H1 (cell line): ENCODE results near the gene RESF1. TPM values are rescaled to one million over a fixed set of nuclear protein-coding genes. Genes with fewer than 3 reads are reported as not detected.

ENCODE experiments used
- CTCF ChIA-PET: fragments of 300-600 bp; sonication (Branson Sonifier 250); formaldehyde crosslinking; loops from one replicate; lab custom pipeline; 2021; ENCODE audit not compliant: partially characterized antibody; lab: Charles Lee
- POLR2A ChIA-PET: fragments of 300-600 bp; sonication (Branson Sonifier 250); formaldehyde crosslinking; loops from one replicate; lab custom pipeline; 2021; ENCODE audit warnings: inconsistent platforms; ENCODE audit not compliant: partially characterized antibody; lab: Charles Lee
- DNase-seq, 2 experiments: peaks; one replicate each; pipeline versions ENCODE4 v3.0.0 to v3.0.0-alpha.2; 2010 to 2022; ENCODE audit warnings: low spot score in 2 of 2, low read depth in 1 of 2, mixed read lengths in 1 of 2
- FAIRE-seq: peaks from 2 replicates; lab custom pipeline; 2011; peaks lifted over from hg19 to GRCh38; lab: Jason Lieb, UNC
- H2AFZ ChIP-seq: 2 replicates; pipeline ENCODE4 v1.8.1; 2012; ENCODE audit warnings: low read length, inconsistent platforms
- H2AK5ac ChIP-seq: 2 replicates; pipeline ENCODE4 v1.6.1; 2013; ENCODE audit warnings: low read depth, low read length
- H2BK120ac ChIP-seq: replicated peaks from 2 replicates; pipeline ENCODE3; 2013; ENCODE audit warnings: low read depth, low read length, inconsistent platforms
- H2BK12ac ChIP-seq: 2 replicates; pipeline ENCODE4 v1.6.1; 2013; ENCODE audit warnings: low read depth, low read length
- H2BK15ac ChIP-seq: 2 replicates; pipeline ENCODE4 v1.6.1; 2013; ENCODE audit warnings: low read length
- H2BK20ac ChIP-seq: 2 replicates; pipeline ENCODE4 v1.6.1; 2013; ENCODE audit warnings: low read length
- H2BK5ac ChIP-seq: 2 replicates; pipeline ENCODE4 v1.6.1; 2013; ENCODE audit warnings: low read depth, low read length
- H3K14ac ChIP-seq: 2 replicates; pipeline ENCODE4 v1.6.1; 2013; ENCODE audit warnings: inconsistent platforms; ENCODE audit not compliant: insufficient read length
- H3K18ac ChIP-seq: 2 replicates; pipeline ENCODE4 v1.6.1; 2013; ENCODE audit warnings: low read length; ENCODE audit errors: extremely low read depth
- H3K23ac ChIP-seq: 2 replicates; pipeline ENCODE4 v1.6.1; 2013; ENCODE audit warnings: inconsistent platforms; ENCODE audit not compliant: insufficient read length
- H3K23me2 ChIP-seq: 2 replicates; pipeline ENCODE4 v1.6.1; 2013; ENCODE audit warnings: low read depth, low read length
- H3K27ac ChIP-seq: 2 replicates; pipeline ENCODE4 v1.6.1; 2011; ENCODE audit warnings: low read depth, low read length, inconsistent platforms
- H3K27me3 ChIP-seq, 4 experiments: replicated peaks in 1 of 4; 1 replicate in 1 of 4; 2 replicates in 3 of 4; pipeline versions ENCODE4 v1.6.1 to v1.8.1; 2011 to 2013; ENCODE audit warnings: low read length in 3 of 4, mild to moderate bottlenecking in 3 of 4, inconsistent platforms in 2 of 4, mixed read lengths in 2 of 4, moderate library complexity in 1 of 4; ENCODE audit not compliant: control insufficient read depth in 3 of 4, insufficient read depth in 3 of 4; ENCODE audit errors: extremely low read depth in 1 of 4
- H3K36me3 ChIP-seq, 4 experiments: 2 replicates each; pipeline versions ENCODE4 v1.6.1 to v1.8.1; 2011 to 2013; ENCODE audit warnings: mild to moderate bottlenecking in 4 of 4, low read length in 3 of 4, moderate library complexity in 2 of 4, control low read depth in 1 of 4, inconsistent platforms in 1 of 4; ENCODE audit not compliant: insufficient read depth in 4 of 4, control insufficient read depth in 2 of 4
- H3K4ac ChIP-seq: replicated peaks from 2 replicates; pipeline ENCODE3; 2013; ENCODE audit warnings: low read length, low read depth, mixed read lengths, inconsistent platforms; ENCODE audit not compliant: insufficient read length
- H3K4me1 ChIP-seq, 4 experiments: replicated peaks in 1 of 4; 1 replicate in 1 of 4; 2 replicates in 3 of 4; pipeline versions ENCODE4 v1.6.1 to v1.8.1; 2011 to 2013; ENCODE audit warnings: low read length in 3 of 4, inconsistent platforms in 2 of 4, mixed read lengths in 1 of 4; ENCODE audit not compliant: insufficient read depth in 4 of 4, control insufficient read depth in 3 of 4
- H3K4me2 ChIP-seq, 2 experiments: 2 replicates each; pipeline versions ENCODE4 v1.6.1 to v1.8.1; 2011 to 2013; ENCODE audit warnings: low read depth in 2 of 2, low read length in 2 of 2, control low read depth in 1 of 2, inconsistent platforms in 1 of 2, mild to moderate bottlenecking in 1 of 2; ENCODE audit not compliant: insufficient read depth in 1 of 2
- H3K4me3 ChIP-seq, 4 experiments: fragments of 200-600, 300-600 bp in 1 of 4; sonication (generic), shearing (Covaris generic), sonication (Bioruptor Twin) in 1 of 4; 2 replicates each; pipeline versions ENCODE4 v1.5.1 to v1.8.1; 2011 to 2016; ENCODE audit warnings: low read length in 4 of 4, low read depth in 3 of 4, control low read depth in 2 of 4, inconsistent platforms in 2 of 4, mild to moderate bottlenecking in 2 of 4, mixed read lengths in 1 of 4, moderate library complexity in 1 of 4; ENCODE audit not compliant: insufficient read depth in 2 of 4; ENCODE audit errors: extremely low read depth in 1 of 4
- H3K56ac ChIP-seq: replicated peaks from 2 replicates; pipeline ENCODE3; 2013; ENCODE audit warnings: low read depth, mild to moderate bottlenecking, mixed read lengths, low read length, inconsistent platforms; ENCODE audit not compliant: insufficient read length
- H3K79me1 ChIP-seq: 2 replicates; pipeline ENCODE4 v1.6.1; 2013; ENCODE audit warnings: low read depth, low read length, control low read depth
- H3K79me2 ChIP-seq, 2 experiments: 2 replicates each; pipeline versions ENCODE4 v1.6.1 to v1.8.1; 2012 to 2013; ENCODE audit warnings: low read length in 2 of 2, mild to moderate bottlenecking in 2 of 2, inconsistent platforms in 1 of 2; ENCODE audit not compliant: insufficient read depth in 2 of 2, control insufficient read depth in 1 of 2
- H3K9ac ChIP-seq, 4 experiments: replicated peaks in 1 of 4; 1 replicate in 1 of 4; 2 replicates in 3 of 4; pipeline versions ENCODE4 v1.6.1 to v1.8.1; 2011 to 2013; ENCODE audit warnings: low read depth in 3 of 4, low read length in 3 of 4, control low read depth in 2 of 4, mild to moderate bottlenecking in 2 of 4, moderate library complexity in 2 of 4, inconsistent platforms in 1 of 4; ENCODE audit errors: extremely low read depth in 1 of 4
- H3K9me3 ChIP-seq, 2 experiments: 2 replicates each; pipeline versions ENCODE4 v1.6.1 to v1.8.1; 2012 to 2013; ENCODE audit warnings: mild to moderate bottlenecking in 2 of 2, moderate library complexity in 2 of 2, control low read depth in 1 of 2, inconsistent platforms in 1 of 2, low read depth in 1 of 2, low read length in 1 of 2, mixed read lengths in 1 of 2; ENCODE audit not compliant: insufficient read depth in 2 of 2
- H4K20me1 ChIP-seq, 2 experiments: replicated peaks in 1 of 2; 2 replicates each; pipeline versions ENCODE3 to v1.8.1; 2011 to 2013; ENCODE audit warnings: inconsistent platforms in 2 of 2, low read length in 2 of 2, mild to moderate bottlenecking in 1 of 2; ENCODE audit not compliant: insufficient read depth in 2 of 2, control insufficient read depth in 1 of 2
- H4K5ac ChIP-seq: 2 replicates; pipeline ENCODE4 v1.6.1; 2013; ENCODE audit warnings: low read length, low read depth, mixed read lengths, inconsistent platforms; ENCODE audit not compliant: insufficient read length
- H4K8ac ChIP-seq: 2 replicates; pipeline ENCODE4 v1.8.0; 2013; ENCODE audit warnings: mild to moderate bottlenecking, moderate library complexity, low read length, inconsistent platforms; ENCODE audit not compliant: insufficient read depth; ENCODE audit errors: extremely low read depth
- H4K91ac ChIP-seq: replicated peaks from 2 replicates; pipeline ENCODE3; 2013; ENCODE audit warnings: low read length, mixed read lengths, inconsistent platforms; ENCODE audit not compliant: insufficient read length
- ATF3 ChIP-seq: IDR thresholded peaks from 2 replicates; pipeline ENCODE4 v1.6.1; 2011; ENCODE audit warnings: low read depth, mild to moderate bottlenecking, low read length; ENCODE audit not compliant: insufficient read depth
- BACH1 ChIP-seq: IDR thresholded peaks from 2 replicates; pipeline ENCODE4 v1.6.1; 2012; ENCODE audit warnings: low read length, improper control_type of control experiment
- E2F6 ChIP-seq: IDR thresholded peaks from 2 replicates; pipeline ENCODE4 v1.6.1; 2012; ENCODE audit warnings: inconsistent platforms
- HDAC2 ChIP-seq, 2 experiments: fragments of 300-600 bp in 1 of 2; sonication (generic) in 1 of 2; IDR thresholded peaks; 2 replicates each; pipeline ENCODE4 v1.6.1; 2011 to 2012; ENCODE audit warnings: low read depth in 2 of 2, low read length in 2 of 2, mild to moderate bottlenecking in 2 of 2, moderate library complexity in 2 of 2, borderline replicate concordance in 1 of 2, inconsistent platforms in 1 of 2
- KDM4A ChIP-seq: IDR thresholded peaks from one replicate; pipeline ENCODE4 v1.7.1; 2012; ENCODE audit warnings: low read depth, mild to moderate bottlenecking, moderate library complexity, low read length, inconsistent platforms; ENCODE audit not compliant: severe bottlenecking
- PHF8 ChIP-seq: fragments of 200-600 bp; sonication (generic); conservative IDR thresholded peaks from 2 replicates; pipeline ENCODE4 v1.7.1; 2012; ENCODE audit warnings: low read depth, mild to moderate bottlenecking, inconsistent platforms, low read length, moderate library complexity
- POU5F1 ChIP-seq: IDR thresholded peaks from 2 replicates; pipeline ENCODE4 v1.6.1; 2011; ENCODE audit warnings: low read depth, mild to moderate bottlenecking, low read length, moderate library complexity
- WGBS, 2 experiments: shearing (Covaris generic) in 1 of 2; methylation state at CpG; one replicate each; pipeline versions ENCODE4 v1.1.6 to v1.1.7; 2013 to 2015; ENCODE audit warnings: low lambda C conversion rate in 2 of 2, mixed read lengths in 2 of 2, inconsistent platforms in 1 of 2, low coverage in 1 of 2, missing lambda C conversion rate in 1 of 2; ENCODE audit not compliant: insufficient replicate concordance in 2 of 2, insufficient coverage in 1 of 2, insufficient read length in 1 of 2; ENCODE audit errors: extremely low coverage in 1 of 2, missing lambda C conversion rate in 1 of 2; 5-methylcytosine and 5-hydroxymethylcytosine counted together
- polyA plus RNA-seq, 7 experiments: library from polyadenylated mRNA; depleted of rRNA in 3 of 7; stranded (reverse) in 5 of 7; unstranded in 2 of 7; fragments of >200 nt in 5 of 7; fragments of 200-250 nt in 2 of 7; gene quantifications; 1 replicate in 5 of 7; 2 replicates in 1 of 7; 4 replicates in 1 of 7; pipeline versions ENCODE4 v1.2.1 to v1.2.3, GENCODE V29; 2011 to 2013; ENCODE audit warnings: missing spikeins in 2 of 7, mixed read lengths in 2 of 7
- total RNA-seq: library from RNA; stranded (reverse); fragmentation: NEBNext Ultra II Directional; extraction: Animal tissue kit (Norgen Biotek cat#: 25700); gene quantifications from 2 replicates; pipeline ENCODE4 v1.2.1, GENCODE V29; 2021

RESF1 gene
- total and polyA plus RNA-seq, 2 of the 8 experiments (the other 6 are each of a cell fraction or from before 2014, with no cell fraction given) = 64.3 to 128 TPM

- no peak overlapping the region for H3K4ac ChIP-seq
- no peak for DNase-seq
- no peak overlapping the region for H4K5ac ChIP-seq
- H3K27ac ChIP-seq = no peak overlapping the region
- H3K23me2 ChIP-seq = no peaks in the 10 kb centered on the region
- H3K79me2 ChIP-seq = no peaks in the 10 kb centered on the region
- no peak overlapping the region for H3K56ac ChIP-seq
- H2BK12ac ChIP-seq = no peak overlapping the region
- no peak overlapping the region for H2BK15ac ChIP-seq
- H3K36me3 ChIP-seq = peaks cover 8 to 54% (median 29%) of the 10 kb centered on the region in 4 experiments; a peak in 7 of 8 replicates
- H2BK120ac ChIP-seq = no peak overlapping the region
- no peak overlapping the region for H4K91ac ChIP-seq
- CTCF ChIA-PET = no interaction called here
- 97% methylated on average over 6 of the region's 6 CpGs; no CpG with 5 or more reads in 1 of the 2 experiments for WGBS, 2 experiments
- no peak overlapping the region for H3K23ac ChIP-seq
- no peak overlapping the region for H2BK5ac ChIP-seq
- H3K9ac ChIP-seq = no peak overlapping the region
- no peak for FAIRE-seq
- H3K27me3 ChIP-seq = no peaks in the 10 kb centered on the region
- H3K79me1 ChIP-seq = no peaks in the 10 kb centered on the region
- H3K4me1 ChIP-seq = no peaks in the 10 kb centered on the region
- H3K4me2 ChIP-seq = no peak overlapping the region
- no peak overlapping the region for H3K14ac ChIP-seq
- no peaks in the 10 kb centered on the region for H4K20me1 ChIP-seq
- H3K9me3 ChIP-seq = no peaks in the 10 kb centered on the region
- H3K4me3 ChIP-seq = no peak overlapping the region
- no peak overlapping the region; the same call in 1 of the 2 replicates for H4K8ac ChIP-seq
- H2BK20ac ChIP-seq = no peak overlapping the region
- POLR2A ChIA-PET = interaction anchor here (4.7 kb wide), 1 partner anchor 11 kb away, joined by 17 read pairs; no protein-coding TSS in a partner anchor
- TF ChIP-seq POU5F1 = no peak
- TF ChIP-seq HDAC2 (IDR thresholded peaks at IDR 0.05; ENCODE audit: borderline replicate concordance in 1 of 2, low read depth in 2 of 2, low read length in 2 of 2) = no peak
- TF ChIP-seq PHF8 = no peak
- no peak for TF ChIP-seq BACH1
- no peak for TF ChIP-seq KDM4A
- no peak for TF ChIP-seq ATF3
- no peak for TF ChIP-seq E2F6
- H2AFZ ChIP-seq = no peak overlapping the region
- no peak overlapping the region for H2AK5ac ChIP-seq
- H3K18ac ChIP-seq = no peak overlapping the region
Observed at GRCh38 chr12:31999692-32000091, 40.5 kb downstream of the RESF1 start.
